ENCODE results near the gene CTNNA3.

- TF ChIP-seq POLR2A (IDR thresholded peaks at IDR 0.05): no peak
- TF ChIP-seq CTCF (IDR thresholded peaks at IDR 0.05 in 8 of 11, conservative IDR thresholded peaks at IDR 0.05 in 3 of 11): no peak
Observed at GRCh38 chr10:66880292-66880691, 815.7 kb downstream of the CTNNA3 start.

Measured in spleen (tissue), 7 donors.